SH-SY5Y (cell line): ENCODE measurements around the gene PCDHGB2.

Experiments used
- GATA2 ChIP-seq: IDR thresholded peaks from 2 replicates; pipeline ENCODE4 v1.6.1; 2011; ENCODE audit warnings: mild to moderate bottlenecking, low read depth, low read length
- GATA3 ChIP-seq: IDR thresholded peaks from 2 replicates; pipeline ENCODE4 v1.6.1; 2011; ENCODE audit warnings: low read depth, mild to moderate bottlenecking, low read length, moderate library complexity

DNA sequence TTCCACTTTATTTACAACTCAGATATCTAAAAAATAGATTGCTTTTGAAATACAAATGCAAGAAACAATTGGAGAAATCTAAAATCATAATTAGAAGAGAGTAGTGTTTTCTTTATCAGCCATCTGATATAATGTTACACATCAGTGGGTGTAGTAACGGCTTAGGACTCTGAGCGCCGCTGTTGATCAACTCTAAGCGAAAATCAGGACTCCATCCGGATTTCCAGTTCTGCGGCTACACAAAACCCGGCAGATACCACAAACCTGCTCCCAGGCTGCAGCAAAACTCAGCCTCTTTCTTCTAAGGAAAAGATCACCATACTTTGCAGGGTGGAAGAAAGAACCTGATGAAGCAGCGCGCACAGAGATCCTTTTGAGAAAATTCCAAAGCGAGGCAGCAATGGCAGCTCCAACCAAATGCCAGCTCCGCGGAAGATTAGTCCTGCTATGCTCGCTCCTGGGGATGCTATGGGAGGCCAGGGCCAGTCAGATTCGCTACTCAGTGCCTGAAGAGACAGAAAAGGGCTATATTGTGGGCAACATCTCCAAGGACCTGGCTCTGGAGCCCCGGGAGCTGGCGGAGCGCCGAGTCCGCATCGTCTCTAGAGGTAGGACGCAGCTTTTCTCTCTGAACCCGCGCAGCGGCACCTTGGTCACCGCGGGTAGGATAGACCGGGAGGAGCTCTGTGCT lies 42.9 kb downstream of the PCDHGB2 start, which contains the start of gene PCDHGA9:
- TF ChIP-seq GATA2 (no peak), GATA3 (no peak)
